GM10266 (cell line): Measurements from ENCODE around the gene CDC42EP1.
"Not testable (repeated sequence)": the region's sequence is repeated elsewhere in the genome, so short reads cannot be mapped to it uniquely, and the experiment has no call there.

Experiments
- DNase-seq: peaks from one replicate; pipeline ENCODE4 v3.0.0; 2012; ENCODE audit errors: extremely low spot score
- TF ChIP-seq, protein P1 (sequence below): IDR thresholded peaks from 2 replicates; pipeline ENCODE4 v1.5.1; 2012; ENCODE audit warnings: mild to moderate bottlenecking, low read depth; ENCODE audit not compliant: control insufficient read depth, insufficient read depth; ENCODE audit errors: missing control alignments

CDC42EP1 gene

DNA sequence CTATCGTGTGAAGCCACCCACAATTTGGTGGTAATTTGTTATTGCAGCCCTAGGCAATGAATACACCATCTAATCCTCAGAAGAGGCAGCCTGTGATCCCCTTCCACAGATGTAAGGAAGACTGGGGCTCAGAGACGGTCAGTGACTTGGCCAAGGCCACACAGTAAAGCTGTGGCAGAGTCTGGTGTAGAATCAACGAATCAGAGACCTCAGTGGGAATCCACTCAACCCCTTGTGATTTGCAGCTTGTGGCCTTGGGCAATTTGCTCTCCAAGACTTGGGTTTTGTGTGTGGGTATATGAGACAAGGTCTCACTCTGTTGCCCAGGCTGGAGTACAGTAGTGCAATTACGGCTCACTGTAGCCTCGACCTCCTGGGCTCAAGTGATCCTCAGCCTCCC lies 17.7 kb downstream of the CDC42EP1 start:
- DNase-seq = no peak
- TF ChIP-seq, protein P1, sequence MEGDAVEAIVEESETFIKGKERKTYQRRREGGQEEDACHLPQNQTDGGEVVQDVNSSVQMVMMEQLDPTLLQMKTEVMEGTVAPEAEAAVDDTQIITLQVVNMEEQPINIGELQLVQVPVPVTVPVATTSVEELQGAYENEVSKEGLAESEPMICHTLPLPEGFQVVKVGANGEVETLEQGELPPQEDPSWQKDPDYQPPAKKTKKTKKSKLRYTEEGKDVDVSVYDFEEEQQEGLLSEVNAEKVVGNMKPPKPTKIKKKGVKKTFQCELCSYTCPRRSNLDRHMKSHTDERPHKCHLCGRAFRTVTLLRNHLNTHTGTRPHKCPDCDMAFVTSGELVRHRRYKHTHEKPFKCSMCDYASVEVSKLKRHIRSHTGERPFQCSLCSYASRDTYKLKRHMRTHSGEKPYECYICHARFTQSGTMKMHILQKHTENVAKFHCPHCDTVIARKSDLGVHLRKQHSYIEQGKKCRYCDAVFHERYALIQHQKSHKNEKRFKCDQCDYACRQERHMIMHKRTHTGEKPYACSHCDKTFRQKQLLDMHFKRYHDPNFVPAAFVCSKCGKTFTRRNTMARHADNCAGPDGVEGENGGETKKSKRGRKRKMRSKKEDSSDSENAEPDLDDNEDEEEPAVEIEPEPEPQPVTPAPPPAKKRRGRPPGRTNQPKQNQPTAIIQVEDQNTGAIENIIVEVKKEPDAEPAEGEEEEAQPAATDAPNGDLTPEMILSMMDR = no peak

DNA sequence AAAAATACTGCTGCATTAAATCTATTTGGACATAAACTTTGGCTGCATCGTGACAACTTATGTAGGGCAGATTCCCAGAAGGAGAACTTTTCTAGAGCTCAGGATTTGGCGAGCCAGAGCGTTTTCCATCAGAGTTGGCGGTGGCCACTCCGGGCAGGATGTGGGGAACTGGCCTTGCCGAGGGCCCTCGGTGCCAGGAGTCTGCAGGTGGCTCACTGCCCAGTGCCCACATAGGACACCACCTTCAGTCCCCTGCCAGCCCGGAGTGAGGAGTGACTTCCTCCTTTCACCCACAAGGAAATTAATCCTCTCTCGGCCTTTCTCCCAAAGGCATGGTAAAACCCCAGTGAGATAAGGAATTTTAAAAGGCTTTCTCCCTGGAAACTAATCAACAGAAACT lies 21.2 kb downstream of the CDC42EP1 start:
- no peak for DNase-seq
- TF ChIP-seq, protein P1 = no peak

DNA sequence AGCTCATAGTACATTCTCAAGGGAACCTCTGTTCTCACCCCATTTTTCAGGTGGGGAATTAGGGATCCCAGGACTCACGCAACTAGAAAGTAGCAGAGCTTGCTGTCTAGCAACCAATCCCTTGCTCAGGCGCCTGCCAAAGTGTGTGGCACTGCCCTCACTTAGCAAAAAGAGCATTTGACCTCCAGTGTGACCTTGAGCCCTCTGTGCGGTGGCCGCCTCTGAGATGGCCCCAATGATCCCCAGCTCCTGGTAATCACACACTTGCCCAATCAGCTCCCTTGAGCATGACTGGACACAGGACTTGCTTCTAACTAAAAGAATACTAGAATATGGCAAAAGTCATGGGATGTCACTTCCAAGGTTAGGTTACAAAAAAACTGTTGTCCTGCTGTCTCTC lies 22.2 kb downstream of the CDC42EP1 start:
- DNase-seq = no peak
- TF ChIP-seq, protein P1 = no peak

DNA sequence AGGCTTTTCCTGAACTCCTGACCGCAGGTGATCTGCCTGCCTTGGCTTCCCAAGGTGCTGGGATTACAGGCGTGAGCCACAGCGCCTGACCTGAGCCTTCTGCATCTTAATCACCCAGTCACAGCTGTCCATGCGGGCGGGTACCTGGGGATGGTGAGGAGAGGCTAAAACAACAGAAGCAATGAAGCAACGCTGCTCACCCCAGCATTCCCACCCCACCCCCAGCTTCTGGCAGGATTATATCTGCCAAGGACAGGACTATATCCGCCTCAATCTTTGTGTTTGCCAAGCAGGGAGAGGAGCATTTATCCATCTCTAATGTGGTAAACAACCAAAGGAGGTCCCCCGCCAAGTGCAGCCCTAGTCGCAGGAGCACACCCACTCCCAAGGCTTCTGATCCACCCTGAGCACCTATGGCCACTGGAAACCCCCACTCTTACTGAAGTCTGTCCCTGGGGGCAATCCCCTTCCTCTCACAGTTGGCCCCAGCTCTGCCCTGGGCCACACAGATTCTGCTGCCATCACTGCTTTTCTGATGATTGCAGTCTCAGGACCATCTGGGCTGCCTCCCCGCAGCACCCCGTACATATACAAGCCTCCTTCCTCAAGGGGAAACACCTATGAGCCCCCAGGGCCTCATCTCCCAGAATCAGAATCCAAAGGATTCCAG lies 28.4 kb downstream of the CDC42EP1 start:
- no peak for DNase-seq
- TF ChIP-seq, protein P1 = no peak

DNA sequence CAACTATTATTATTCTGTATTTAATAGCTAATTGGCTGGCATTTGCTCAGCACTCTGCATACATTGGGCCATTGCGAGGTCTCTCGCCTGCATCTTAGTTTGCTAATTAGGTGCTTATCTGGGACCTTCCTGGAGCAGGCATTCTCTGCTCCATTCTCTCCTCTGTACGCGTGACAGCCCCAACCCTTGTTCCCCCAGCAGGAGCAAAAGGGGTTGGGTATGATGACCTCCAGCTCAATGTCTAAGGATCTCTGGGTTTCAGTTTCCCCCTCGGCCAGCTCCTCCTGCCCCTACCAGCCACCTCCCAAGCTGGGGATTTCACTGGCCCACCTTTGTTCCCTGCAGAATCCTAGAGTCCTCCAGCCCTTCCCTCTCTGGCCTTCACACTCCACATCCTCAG lies 29.4 kb downstream of the CDC42EP1 start:
- DNase-seq = no peak
- TF ChIP-seq, protein P1 = no peak

DNA sequence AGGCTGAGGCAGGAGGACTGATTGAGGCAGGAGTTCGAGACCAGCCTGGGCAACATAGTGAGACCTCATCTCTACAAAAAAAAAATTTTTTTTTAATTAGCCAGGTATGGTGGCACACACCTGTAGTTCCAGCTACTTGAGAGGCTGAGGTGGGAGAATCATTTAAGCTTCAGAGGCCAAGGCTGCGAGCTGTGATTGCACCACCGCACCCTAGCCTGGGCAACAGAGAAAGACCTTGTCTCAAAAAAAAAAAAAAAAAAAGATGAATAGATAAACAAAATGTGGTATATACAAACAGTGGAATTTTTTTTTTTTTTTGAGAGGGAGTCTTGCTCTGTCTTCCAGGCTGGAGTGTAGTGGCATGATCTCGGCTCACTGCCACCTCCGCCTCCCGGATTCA lies 30.8 kb downstream of the CDC42EP1 start:
- DNase-seq = not testable (repeated sequence)

DNA sequence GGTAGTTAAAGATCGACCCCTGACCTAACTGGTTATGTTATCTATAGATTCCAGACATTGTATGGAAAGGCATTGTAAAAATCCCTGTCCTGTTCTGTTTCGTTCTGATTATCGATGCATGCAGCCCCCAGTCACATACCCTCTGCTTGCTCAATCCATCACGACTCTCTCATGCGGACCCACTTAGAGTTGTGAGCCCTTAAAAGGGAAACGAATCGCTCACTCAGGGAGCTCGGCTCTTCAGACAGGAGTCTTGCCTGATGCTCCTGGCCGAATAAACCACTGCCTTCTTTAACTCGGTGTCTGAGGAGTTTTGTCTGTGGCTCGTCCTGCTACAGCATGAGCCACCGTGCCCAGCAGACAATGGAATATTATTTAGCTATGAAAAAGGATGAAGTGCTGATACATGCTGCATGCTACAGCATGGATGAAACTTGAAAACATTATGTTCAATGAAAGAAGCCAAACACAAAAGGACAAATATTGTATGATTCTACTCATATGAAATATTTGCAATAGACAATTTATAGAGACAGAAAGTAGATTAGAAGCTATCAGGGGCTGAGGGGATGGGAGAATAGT lies 31.6 kb downstream of the CDC42EP1 start:
- TF ChIP-seq, protein P1 = no peak
- DNase-seq = no peak
